Coronary artery (tissue), 2 donors: ENCODE measurements around the gene SEC11C.

Experiments used
- DNase-seq: peaks from one replicate; pipeline ENCODE4 v3.0.0-alpha.2; 2017; ENCODE audit warnings: low spot score
- H3K27ac ChIP-seq, 2 donors: fragments of 200-600 bp; sonication (generic); one replicate each; pipeline ENCODE4 v1.5.1; 2016 to 2019
- H3K4me3 ChIP-seq: fragments of 200-600 bp; sonication (generic); 2 replicates; pipeline ENCODE4 v1.5.1; 2016; ENCODE audit warnings: mild to moderate bottlenecking, moderate library complexity
- TF ChIP-seq, protein P1 (sequence below): fragments of 200-600 bp; sonication (generic); IDR thresholded peaks from one replicate; pipeline ENCODE4 v1.5.1; 2019; ENCODE audit warnings: antibody characterized with exemption

SEC11C gene

DNA sequence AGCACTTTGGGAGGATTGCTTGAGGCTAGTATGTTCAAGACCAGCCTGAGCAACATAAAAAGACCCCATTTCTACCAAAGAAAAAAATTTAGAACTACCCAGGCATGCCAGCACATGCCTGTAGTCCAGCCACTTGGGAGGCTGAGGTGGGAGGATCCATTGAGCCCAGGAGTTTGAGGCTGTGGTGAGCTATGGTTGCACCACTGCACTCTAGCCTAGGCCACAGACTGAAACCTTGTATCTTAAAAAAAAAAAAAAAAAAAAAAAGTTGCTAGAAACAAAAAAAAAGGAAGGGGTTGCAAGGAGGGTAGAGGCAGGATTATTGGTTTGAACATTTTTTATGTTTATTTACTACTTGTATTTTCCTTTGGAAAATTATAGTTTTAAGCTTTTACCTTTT, 4.8 kb downstream of the SEC11C start:
- H3K27ac ChIP-seq: no peak overlapping the region
- DNase-seq: no peak
- TF ChIP-seq, protein P1, sequence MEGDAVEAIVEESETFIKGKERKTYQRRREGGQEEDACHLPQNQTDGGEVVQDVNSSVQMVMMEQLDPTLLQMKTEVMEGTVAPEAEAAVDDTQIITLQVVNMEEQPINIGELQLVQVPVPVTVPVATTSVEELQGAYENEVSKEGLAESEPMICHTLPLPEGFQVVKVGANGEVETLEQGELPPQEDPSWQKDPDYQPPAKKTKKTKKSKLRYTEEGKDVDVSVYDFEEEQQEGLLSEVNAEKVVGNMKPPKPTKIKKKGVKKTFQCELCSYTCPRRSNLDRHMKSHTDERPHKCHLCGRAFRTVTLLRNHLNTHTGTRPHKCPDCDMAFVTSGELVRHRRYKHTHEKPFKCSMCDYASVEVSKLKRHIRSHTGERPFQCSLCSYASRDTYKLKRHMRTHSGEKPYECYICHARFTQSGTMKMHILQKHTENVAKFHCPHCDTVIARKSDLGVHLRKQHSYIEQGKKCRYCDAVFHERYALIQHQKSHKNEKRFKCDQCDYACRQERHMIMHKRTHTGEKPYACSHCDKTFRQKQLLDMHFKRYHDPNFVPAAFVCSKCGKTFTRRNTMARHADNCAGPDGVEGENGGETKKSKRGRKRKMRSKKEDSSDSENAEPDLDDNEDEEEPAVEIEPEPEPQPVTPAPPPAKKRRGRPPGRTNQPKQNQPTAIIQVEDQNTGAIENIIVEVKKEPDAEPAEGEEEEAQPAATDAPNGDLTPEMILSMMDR: no peak
- no peak overlapping the region for H3K4me3 ChIP-seq

DNA sequence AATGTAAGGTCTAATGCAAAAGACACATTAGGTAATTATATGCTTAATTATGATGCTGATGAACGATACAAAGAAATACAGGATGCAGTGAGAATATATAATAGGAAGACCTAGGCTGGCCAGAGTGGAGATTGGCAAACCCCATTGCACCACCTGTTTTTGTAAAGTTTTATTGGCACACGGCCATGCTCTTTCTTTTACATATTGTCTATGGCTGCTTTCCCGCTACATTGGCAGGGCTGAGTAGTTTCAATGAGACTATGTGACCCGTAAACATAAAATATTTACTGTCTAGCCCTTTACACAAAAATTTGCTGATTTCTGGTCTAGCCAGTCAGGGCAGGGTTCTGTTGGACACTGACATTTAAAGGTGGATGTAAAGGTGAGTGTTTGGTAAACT, 5.4 kb downstream of the SEC11C start:
- Histone ChIP-seq H3K4me3 (no peak overlapping the region), H3K27ac (no peak overlapping the region)
- no peak for DNase-seq
- TF ChIP-seq, protein P1: no peak

DNA sequence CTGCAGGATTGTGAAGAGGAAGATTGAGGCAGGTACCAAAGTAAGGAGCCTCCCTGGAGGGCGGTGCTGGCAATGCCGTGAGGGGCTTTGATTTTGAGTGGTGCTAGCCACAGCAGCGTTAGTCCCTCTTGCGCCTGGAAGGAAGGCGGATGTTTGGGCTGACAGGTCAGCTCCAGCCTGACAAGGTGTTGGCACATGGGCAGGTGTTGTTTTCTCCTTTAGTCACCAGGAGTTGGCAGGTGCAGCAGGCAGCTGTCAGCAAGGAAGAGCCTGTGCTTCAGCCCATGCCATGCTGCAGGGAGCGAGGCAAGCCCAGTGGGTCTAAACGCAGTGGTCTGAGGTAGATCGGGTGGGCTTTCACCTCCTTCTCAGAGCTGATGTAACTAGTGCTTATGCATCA, 8.5 kb downstream of the SEC11C start:
- TF ChIP-seq, protein P1: no peak
- Histone ChIP-seq H3K27ac (no peak overlapping the region), H3K4me3 (no peak overlapping the region)
- DNase-seq: no peak

DNA sequence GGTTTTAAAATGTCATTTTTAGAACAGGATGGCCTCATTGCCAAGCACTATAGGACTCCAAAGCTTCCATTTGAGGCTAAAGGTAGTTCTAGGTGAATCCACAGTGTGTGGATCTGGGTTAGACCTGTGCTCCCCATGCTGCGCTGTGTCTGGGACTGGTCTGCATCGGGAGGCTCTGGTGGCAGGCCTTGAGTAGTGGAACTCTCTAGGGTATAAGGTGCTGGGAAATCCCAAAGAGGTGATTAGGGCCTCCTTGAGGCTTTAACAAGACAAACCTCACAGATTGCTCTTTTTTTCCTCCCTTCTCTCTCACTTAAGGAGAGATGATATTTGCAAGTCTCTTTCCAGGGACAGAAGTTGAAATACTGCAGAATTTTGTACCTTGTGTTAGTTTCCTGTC, 9.3 kb downstream of the SEC11C start:
- H3K27ac ChIP-seq: no peak overlapping the region
- DNase-seq: no peak
- TF ChIP-seq, protein P1: no peak

DNA sequence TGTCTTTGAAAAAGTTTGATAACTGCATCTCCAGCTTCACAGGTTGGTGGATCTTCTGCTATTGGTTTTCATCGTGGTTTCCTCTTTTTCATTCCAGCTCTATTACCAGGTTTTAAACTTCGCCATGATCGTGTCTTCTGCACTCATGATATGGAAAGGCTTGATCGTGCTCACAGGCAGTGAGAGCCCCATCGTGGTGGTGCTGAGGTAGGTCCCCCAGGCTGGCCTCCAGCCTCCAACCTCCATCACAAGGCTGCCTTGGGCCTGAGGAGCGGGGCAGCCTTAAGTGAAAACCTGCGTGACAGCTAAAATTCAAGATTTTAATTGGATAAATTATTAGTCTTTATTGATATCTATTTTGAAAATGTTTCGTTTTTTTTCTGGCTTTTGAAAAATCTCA, 9.7 kb downstream of the SEC11C start:
- Histone ChIP-seq H3K27ac (no peak overlapping the region), H3K4me3 (no peak overlapping the region)
- TF ChIP-seq, protein P1: no peak
- no peak for DNase-seq

More for the DNA sequence above, 9.3 kb downstream of the SEC11C start:
- no peak overlapping the region for H3K4me3 ChIP-seq

DNA sequence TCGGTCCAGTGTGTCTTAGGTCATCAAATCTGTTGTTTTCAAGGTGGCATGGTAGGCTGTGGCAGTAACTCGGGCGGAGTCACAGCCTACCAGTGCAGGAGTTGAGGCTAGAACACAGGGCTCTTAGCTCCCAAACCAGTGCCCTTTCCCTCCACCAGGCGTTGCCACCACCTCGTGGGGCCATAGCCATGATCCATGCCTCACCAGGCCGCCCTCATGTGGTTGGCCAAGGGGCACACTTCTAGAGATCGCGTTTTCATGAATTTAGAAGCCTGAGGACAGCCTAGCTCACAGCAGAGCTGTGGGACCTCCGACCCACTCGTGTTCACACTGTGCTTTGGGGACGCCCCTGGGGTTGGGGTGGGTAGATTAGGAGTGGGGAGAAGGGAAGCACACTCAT, 10.6 kb downstream of the SEC11C start:
- DNase-seq: no peak
- no peak overlapping the region for H3K4me3 ChIP-seq
- TF ChIP-seq, protein P1: no peak
- H3K27ac ChIP-seq: no peak overlapping the region

DNA sequence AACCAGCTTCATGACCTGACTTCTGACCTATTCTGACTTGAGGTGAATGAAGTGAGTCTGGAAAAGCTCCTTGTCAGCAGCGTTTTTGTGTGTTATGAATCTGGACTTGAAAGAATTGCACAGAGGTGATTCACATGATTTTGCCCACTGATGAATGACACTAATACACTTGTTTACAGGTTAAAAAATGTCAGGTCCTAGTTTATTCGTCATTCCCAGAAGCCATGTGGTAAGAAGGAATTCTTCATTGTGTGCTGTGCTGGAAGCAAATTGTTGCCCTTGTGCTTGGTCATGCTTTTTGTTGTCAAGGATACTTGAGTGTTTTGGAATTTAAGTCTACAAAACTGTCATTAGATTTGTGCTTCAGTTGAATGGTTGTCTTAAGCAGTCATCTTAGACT, 15.5 kb downstream of the SEC11C start:
- DNase-seq: no peak
- TF ChIP-seq, protein P1: no peak
- no peak overlapping the region for H3K4me3 ChIP-seq

More for the DNA sequence above, 15.5 kb downstream of the SEC11C start:
- no peak overlapping the region for H3K27ac ChIP-seq
